GM21786 (cell line): ENCODE measurements around the gene CDH4.

ENCODE experiments used
- ATAC-seq: cut with Tn5 transposase; IDR thresholded peaks from one replicate; pipeline ENCODE4 v1.9.1; 2021; ENCODE audit not compliant: unreplicated experiment

CDH4 gene

DNA sequence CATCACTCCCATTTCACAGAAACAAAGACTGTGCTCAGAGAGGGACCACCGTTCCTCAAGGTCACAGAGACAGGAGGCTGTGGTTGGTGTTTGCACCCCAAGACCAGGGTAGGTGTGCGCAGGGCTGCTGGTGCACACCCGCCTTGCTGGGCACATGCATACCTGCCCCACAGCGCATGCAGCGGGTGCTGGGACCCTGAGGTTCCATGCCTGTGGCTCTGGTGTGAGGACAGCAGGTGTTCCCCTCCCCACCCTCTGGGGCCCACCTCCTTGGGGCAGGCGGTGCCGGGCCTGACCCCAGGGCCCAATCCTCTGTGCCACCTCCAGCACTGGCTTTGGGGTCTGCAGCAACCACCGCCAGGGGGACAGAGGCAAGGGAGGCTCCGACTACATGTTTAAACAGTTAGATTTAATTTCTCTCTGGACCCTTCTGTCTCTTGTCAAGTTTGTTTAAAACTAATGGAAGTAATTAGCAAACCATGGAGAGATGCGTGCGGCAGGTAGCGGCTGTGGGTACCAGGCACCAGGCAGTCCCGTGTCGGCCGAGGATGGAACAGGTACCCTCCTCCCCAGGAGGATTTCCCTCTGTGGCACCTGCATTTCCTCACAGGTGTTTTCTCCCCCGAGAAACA is 485.9 kb downstream of the CDH4 start:
- no peak for ATAC-seq

DNA sequence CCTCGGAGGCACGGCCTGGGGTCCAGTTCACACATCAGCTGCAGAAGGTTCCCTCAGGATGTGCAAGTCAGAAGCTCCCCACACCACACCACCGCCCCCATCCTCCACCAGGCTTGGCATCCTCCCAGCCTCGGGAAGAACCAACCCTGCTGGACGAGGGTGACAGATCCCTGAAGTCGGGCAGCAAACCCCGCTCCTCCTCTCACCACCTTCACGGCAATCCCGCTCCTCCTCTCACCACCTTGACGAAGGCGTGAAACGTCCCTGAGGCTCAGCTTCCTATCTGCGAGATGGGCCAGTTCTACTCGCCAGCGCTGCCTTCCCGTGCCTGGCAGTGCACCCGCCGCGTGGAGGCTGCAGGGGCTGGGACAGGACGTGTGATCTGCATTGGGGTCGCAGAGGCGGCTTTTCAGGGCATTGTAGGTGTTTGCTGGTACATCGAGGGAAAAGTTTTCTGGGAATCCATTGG is 486.6 kb downstream of the CDH4 start:
- ATAC-seq = no peak

DNA sequence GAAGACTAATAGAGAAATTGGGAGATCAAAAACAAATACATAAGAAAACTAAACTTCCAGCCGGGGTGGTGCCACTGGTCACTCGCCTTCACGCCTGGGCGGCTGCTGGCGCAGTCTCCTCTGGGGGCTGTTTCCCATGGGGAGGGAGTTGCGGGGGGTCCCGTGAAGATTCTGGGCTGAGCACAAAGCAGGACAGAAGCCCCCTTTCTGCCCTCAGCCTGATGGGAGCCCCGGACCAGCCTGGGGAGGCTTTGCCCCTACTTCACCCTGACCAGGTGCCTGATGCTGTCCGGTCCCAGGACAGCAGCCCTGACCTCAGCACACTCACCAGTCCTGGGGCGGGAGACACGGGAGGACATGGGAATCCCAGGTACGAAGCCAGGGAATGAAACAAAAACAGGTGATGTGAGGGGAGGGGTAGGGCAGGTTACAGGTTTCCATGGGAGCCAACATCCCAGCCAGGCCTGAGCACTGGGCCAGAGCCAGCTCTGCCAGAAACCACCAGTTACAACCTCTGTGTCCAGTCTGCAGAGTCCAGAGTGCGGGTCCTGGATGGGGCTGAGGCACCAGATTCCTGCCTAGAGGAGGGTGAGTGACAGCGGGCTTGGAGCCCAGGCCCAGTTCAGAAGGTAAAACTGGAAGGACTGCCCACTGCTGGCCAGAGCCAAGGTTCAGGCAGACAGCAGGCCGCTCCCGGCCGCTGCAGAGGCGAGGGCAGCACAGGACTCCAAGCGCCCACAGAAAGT is 487.2 kb downstream of the CDH4 start:
- no peak for ATAC-seq

DNA sequence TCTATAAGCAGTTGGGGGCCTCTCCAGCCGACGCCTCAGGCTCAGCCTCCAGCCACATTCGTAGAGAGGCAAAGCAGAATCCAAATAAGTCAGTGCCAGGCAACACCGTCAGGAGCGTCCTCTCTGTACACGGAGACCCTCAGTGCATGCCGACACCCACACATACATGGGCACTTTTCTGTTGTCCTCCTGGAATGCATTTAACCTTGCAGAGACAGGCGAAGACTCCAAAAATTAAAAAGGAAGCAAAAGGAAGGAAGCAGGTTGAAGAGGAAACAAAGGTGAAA is 487.7 kb downstream of the CDH4 start:
- ATAC-seq = no peak

DNA sequence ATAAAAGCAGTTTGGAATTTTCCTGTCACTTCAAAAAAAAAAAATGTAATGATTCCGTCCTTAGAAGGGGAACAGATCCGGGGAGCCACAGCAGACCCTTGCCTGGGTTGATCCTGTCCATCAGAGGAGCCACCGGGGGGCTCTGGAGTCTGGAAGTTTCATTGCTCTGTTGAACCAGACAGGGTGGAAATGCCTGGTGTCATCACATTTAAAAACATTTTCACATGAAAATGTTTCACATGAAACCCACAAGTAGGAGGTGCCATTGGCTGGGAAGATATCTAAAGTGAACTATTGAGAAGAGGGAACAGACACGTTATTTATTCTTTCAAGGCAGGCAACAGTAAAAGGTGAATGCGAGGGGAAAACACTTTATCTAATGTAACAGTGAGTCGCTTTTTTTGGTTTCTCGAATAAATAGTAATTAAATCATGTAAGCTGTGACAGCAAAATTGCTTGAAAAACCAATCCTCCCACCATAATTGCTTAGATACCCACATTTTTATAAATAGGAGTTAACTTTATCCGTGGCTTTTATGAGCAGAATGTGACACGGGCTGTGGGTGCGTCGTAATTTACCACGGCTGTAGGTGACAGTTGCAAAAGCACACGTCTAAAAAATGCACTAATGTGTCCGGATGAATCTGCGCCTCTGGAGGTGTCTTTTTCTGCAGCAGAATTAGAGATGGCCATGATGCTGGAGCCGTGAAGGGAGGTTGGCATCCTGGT is 490.2 kb downstream of the CDH4 start:
- ATAC-seq = no peak

DNA sequence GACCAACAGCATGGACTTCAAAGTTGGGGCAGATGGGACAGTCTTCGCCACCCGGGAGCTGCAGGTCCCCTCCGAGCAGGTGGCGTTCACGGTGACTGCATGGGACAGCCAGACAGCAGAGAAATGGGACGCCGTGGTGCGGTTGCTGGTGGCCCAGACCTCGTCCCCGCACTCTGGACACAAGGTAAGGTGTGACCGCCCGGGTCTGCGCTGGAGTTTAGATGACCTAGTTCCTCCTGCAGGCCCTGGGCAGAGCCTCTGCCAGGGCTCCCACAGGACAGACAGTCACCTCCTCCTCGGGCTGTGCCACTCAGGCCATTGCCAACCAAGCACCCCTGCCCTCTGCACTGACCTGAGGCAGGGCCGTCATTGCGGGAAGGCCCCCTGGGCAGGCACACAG is 491.5 kb downstream of the CDH4 start:
- no peak for ATAC-seq

DNA sequence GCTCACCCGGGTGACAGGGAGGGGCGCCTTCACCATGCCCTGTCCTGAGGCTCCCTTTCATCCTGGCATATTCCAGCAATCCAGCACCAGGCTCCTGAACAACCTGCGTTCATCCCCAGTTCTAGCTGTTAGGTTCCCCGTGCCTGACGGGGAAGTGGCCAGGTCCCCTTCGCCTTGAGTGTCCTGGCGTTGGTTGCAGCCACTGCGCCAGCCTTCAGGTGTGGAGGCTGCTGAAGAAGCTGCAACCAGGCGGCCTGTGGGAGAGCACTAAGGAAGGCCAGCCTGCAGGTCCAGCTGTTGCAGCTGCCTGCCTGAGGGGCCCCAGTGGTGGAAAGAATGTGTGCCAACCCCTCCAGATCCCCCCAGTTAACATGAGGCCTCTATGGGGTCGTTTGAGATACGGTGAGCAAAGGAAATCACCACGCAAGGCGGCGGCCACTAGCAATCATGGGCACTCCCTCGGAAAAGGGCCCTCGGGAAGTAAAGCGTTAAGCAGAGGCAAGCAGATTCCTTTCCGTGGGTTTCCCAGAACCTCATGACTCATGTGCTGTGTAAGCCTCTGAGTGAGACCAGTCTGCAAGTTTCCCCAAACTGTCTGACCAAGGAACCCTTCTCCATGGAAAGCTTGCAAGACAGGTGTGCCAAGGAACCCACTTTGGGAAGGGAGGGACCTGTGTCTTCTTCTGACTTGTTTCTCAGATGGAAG is 492.8 kb downstream of the CDH4 start:
- no peak for ATAC-seq

DNA sequence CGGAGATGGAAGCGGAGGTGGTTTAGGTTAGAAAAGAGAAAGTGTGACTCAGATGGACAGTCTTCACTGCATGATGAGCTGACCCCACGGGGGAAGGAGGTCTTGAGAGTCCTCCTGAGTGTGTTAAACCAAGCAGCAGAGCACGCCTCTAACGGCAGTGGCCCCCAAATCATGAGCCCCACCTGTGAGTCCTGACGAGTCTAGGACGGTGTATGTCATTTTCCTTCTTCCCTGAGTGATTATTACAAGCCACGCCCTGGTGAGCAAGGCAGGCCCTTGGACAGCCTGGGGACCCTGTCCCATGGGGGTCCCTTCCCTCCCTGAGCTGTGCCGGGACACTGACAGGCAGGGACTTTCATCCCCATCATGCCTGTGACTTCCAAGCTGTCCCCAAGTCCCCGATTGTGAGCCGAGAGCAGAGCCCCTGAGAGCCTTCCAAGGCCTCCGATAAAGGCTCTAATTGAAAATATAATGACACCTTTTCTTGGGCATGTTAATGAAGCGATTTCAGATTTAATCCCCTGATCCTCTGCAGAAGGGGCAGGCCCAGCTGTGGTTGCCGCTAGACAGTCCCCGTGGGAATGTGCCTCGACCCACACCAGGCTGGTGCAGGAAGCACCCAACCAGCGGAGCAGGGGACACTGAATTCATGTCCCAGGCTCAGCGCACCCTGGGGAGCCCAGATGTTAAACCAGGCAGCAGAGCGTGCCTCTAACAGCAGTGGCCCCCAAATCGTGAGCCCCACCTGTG is 493.5 kb downstream of the CDH4 start:
- ATAC-seq = no peak

DNA sequence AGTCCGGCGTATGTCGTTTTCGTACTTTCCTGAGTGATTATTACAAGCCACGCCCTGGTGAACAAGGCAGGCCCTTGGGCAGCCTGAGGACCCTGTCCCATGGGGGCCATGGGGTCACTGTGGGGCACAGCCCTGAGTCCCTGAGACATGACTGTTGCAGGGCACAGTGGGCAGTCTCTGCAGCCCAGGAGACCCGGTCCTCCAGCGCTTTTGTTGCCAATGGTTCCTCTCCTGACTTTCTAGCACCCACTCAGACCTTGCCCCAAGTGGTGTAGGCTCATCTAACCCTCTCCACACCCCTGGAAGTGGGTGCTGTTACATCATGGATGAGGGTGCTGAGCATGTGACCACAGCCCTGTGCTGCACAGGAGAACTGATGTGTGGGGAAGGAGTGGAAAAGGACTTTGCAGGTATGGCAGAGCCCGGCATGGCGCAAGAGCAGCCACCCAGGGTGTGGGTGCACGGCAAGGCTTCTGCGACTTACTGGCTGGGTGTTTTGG is 494.1 kb downstream of the CDH4 start:
- ATAC-seq = no peak

DNA sequence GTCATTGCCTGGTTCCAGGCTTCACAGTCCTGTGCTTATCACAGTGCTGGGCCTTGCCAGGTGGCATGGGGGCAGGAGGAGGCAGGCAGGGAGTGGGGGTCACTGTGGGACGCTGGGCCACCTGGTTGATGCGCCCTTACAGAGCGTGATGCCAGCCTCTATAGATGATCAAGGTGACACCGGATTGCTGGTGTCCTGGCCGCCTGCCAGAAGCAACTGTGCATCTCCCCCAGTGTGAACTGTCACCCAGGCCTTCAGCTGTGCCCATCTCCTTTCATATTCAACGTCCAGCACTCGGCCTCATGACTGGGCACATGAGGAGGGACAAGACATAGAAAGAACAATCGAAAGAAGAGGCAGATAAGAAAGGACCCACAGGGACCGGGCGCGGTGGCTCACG is 494.7 kb downstream of the CDH4 start:
- no peak for ATAC-seq

DNA sequence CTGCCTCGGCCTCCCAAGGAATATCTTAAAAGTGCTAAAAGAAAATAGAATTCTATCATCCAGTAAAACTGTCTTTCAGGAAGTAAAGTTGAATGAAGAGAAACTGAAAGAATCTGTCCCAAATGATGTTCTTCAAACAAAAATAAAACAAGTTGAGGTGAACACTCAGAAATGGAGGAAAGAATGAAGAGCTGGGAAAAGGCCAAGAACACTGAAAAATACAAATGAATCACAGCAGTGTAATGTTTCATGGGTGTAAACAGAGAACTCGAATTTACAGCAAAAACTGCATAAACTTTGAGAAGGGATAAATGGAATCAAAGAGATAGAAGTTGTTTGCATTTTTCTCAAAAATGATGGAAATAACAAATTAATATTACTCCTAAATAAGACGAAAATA is 496.3 kb downstream of the CDH4 start:
- ATAC-seq = no peak

DNA sequence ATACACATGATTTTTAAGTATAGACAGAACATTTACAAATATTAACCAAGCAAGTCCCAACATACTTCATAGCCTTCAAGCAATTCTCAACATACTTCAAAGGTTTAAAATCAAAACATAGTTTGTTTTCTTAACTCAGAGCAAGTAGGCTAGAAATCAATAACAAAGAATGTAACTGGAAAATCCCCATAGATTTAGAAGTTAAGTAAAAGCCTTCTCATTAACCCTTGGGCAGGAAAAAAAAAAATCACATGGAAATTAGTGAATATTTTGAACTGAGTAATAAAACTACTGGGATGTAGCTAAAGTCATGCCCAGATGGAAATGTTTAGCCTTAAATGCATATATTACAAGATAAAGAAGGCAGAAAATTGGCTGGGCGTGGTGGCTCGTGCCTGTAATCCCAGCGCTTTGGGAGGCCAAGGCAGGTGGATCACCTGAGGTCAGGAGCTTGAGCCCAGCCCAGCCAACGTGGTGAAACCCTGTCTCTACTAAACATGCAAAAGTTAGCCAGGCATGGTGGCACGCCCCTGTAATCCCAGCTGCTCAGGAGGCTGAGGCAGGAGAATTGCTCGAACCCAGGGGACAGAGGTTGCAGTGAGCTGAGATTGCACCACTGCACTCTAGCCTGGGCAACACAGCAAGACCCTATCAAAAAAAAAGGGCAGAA is 497.5 kb downstream of the CDH4 start:
- no peak for ATAC-seq

DNA sequence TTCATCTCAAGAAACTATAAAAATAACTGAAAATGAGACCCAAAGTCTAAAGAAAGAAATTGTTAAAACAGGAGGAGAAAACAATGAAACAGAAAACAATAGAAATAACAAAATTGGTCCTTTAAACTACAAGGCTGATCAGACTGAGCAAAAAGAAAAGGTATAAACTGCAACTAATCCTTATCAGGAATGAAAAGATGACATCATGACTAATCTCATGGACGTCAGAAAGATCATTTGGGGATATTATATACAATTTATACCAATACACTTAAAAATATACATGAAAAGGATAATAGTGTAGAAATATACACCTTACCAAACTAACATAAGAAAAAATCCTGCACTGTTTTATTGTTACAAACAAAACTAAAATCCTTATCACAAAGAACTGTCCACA is 498.0 kb downstream of the CDH4 start:
- ATAC-seq = no peak

DNA sequence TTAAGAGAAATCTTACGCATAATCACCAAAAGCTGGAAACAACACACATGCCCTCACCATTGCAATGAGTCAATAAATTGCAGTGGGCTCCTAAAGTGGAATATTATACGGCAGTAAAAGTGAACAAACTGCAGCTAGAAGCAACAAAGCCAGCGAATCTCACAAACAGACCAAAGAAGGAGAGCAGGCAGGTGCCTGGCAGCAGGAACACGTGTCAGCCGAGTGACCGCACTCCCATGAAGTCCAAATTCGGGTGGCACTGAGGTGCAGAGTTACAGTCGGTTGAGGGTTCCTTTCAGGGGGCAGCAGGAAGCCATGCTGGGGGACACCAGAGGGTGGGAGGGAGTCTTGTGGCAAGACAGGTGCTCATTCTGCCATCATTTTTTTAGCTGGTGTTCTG is 500.5 kb downstream of the CDH4 start:
- ATAC-seq = no peak

DNA sequence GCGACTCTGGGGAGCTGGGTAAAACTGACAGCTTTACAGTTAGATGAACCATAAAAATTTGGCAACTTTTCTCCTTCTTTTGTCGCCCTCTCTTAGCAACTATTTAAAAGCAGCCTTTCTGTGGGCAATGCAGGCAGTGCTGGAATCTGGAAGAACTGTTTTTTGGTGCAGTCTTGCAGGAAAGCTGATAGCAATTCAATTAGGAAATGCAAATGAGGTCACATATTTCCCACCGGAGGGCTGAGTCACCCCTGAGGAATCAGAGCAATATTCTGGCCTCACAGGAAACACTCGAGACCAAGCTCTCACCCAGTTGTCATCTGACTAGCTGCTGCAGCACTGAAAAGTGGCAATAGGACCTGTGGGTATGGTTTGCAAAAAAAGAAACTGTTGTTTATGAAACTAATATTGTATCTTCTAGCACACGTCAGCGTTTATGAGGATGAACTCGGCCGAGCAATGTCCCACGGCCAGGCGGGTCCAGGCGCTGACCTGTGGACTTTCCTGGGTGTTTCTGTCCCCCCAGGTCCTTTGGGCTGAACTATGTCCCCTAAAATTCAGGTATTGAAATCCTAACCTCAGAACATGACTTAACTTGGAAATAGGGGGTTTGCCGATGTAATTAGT is 501.4 kb downstream of the CDH4 start:
- no peak for ATAC-seq

DNA sequence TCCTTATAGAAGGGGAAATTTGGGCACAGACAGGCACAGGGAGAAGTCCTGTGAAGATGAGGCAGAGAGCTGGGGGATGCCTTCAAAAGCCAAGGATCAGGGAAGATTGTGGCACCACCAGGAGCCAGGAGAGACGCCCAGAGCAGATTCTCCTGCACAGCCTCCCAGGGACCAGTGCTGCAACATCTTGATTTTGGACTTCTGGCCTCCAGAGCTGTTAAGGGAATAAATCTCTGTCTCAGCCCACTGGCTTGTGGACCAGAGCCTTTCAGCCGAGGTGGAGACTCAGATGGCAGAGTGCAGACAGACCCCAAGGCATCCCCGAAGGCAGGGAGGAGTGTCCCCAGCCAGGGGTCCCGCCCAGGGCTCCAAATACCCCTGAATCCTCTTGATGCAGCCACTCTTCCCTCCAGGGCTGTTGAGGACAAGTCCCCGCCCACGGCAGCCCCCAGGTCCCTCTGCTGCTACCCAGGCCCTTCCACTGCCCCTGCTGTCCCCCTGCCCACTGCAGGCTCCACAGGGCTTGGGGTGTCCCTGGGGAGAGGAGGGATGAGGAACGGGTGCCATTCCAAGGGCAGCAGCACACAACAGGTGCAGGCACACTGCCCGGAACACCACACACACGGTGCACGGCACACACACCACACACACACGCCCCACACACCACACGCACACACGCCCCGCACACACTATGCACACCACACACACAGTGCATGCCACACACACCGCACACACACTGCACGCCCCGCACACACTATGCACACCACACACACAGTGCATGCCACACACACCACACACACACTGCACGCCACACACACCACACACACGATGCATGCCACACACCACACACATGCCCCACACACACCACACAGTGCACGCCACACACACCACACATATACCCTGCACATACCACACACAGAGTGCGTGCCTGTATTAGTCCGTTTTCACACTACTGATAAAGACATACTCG is 502.2 kb downstream of the CDH4 start:
- ATAC-seq = no peak

DNA sequence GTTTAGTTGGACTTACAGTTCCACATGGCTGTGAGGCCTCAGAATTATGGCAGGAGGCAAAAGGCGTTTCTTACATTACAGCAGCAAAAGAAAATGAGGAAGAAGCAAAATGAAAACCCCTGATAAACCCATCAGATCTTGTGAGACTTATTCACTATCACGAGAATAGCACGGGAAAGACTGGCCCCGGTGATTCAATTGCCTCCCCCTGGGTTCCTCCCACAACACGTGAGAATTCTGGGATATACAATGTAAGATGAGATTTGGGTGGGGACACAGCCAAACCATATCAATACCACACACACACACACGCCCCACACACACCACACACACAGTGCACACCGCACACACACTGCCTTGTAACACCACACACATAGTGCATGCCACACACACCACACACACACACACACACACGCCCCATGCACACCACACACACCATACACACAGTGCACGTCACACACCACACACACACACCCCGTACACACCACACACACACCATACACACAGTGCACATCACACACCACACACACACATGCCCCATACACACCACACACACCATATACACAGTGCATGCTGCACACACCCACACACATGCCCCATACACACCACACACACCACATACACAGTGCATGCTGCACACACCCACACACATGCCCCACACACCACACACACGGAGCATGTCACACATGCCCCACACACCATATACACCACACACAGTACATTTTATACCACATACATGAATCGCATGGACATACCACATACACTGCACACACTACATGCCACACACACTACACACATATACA is 503.1 kb downstream of the CDH4 start:
- no peak for ATAC-seq
